HG03045 (cell line): Measurements from ENCODE around the gene VTCN1.

ENCODE experiments used
- ATAC-seq: cut with Tn5 transposase; IDR thresholded peaks from one replicate; pipeline ENCODE4 v1.9.1; 2021; ENCODE audit warnings: mild to moderate bottlenecking, moderate library complexity; ENCODE audit not compliant: unreplicated experiment

The VTCN1 gene

DNA sequence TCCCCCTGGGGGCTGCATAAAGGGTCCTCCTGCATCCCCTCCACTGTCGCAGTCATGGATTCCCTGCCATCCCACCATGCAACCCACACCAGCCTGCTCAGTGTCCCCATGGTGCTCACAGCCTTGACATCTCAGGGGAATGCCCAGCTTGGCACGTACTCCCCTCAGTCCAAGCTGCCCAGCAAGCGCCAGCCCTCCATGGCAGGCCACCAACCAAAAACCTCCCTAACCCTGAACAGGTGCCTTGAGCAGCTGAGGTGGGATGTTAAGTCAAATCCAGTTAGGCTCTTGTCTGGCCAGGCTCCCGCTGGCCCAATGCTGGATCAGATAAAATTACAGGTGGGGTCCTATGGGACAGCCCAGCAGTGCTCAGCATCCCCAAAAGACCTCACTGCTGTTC lies 341 bp downstream of the VTCN1 start:
- no peak for ATAC-seq

DNA sequence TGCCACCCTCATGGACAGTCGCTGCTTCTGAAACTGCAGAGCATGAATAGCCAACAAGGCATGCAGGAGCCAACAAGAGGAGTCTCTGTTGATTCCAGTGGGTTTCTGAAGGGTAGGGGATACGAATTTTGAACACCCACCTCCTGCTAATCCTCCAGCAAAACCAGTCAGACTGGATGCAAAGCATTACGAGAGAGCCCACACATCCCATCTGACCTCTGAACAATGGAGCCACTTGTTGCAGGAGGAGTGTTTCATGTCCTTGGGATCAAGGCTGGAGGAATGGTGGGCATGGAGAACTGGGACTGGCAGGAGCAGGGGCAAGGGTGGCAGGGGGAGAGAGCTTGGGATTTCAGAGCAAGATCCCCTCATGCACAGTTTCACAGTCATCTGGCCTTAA lies 1.6 kb downstream of the VTCN1 start:
- no peak for ATAC-seq

DNA sequence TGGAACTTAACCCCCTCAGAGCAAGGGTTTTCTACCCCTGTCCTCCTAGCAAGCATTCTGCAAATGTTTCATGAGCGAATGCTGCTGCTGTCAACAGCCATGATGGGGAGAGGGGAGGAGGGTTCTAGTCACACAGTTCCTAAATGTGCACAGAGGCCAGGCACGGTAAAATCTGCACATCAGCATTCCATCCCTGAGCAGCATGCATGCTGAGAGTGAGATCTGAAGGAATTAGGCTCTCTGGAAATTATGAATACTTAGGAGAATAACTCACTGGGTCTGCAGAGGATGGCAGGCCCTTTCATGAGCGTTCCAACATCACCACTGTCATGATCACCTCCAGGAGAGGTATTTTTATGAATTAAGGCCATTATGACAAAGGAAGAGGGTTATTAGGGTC lies 2.1 kb downstream of the VTCN1 start:
- ATAC-seq, result no peak

DNA sequence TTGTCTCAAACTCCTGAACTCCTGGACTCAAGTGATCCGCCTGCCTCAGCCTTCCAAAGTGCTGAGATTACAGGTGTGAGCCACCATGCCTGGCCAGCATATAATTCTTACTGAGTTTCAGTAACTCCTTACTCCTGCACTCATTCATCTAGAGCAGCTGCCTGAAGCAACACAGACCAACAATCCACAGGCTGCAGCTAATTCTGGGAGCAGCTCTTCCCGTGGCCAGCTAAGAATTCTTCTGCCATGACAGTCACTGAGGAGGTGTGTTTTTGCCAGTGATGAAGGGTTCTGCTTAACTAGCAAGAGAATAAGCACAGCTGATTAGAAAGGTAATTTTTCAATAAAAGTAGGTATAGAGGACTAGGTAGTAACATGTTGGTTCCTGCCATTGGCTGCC lies 5.4 kb downstream of the VTCN1 start:
- ATAC-seq, result no peak

DNA sequence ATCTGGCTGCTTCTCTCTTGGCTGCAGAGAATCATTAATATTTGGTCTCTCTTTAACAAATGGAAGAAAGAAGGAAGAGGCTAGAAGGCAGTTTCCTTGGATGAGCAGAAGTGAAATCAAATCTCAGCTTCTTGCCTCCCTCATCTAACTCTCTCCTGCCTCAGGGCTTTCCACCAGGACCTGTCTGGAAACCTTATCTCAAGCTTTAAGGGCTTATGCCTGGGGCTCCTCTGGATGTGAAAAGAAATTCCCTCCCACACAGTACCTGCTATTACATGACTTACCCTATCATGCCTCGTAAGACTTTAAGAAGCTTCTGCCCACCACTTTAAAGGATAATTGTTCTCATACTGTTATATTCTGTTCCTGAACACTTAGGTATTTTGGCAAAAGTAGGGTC lies 8.9 kb downstream of the VTCN1 start:
- no peak for ATAC-seq

DNA sequence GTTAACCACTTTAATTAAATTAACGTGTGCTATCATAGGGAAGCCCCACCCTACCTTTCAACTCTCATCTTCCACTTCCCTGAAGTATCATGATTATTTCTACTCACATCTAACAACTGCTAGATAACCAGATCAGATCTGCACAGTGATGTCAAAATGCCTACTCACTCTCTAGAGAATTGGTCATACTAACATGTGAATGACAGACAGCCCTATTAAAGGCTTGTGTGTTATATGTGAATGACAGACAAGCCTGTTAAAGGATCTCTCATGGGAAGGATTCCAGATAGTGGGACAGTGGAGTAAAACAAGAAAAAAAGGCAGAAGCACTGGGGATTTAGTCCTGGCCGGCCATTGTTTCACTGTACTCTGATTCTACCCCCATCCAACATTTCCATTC lies 12.6 kb downstream of the VTCN1 start:
- no peak for ATAC-seq

DNA sequence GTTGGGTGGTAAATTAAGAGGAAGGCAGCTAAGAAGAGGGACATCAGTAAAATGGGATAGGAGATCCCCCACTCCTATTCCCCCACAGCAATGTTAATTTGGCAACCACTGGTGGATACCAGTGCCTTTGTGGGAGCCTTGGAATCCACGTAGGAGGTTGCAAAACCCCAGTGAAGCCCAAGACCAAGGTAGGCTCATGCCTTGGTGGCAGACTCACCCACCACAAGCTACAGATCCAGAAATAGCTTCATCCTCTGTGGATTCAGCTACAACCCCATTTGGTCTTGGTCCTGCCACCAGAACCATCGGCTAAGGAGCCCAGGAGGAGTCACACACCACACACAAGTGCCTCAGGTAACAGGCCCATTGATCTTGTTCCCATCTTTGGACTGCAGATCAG lies 21.0 kb downstream of the VTCN1 start:
- no peak for ATAC-seq

DNA sequence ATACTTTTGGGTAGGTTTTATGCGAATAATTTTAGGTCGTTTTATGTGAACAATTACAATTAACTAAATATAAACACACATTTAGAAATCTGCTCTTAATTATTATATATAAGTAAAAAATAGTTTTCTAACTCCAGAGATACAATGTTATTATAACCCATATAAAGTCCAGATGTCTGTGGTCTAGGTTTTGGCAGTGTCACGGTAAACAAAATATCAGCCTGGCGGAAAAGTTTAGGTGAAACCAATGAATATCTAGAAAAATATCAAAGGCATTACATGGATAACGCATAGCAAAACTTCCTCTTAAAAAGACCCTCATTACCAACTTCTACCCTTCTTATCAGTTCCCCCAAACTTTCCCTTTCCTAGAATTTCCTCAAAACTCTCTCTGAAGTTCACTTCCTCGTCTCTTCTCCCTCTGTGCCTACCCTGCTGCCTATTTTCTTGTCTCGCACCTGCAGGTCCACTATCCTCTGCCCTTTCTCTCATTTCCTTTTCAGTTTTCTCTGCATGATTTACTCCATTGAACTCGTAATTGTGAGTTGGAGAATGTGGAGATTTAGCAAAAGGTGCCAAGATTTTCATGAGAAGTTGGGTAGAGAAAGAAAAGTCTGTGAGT lies 21.8 kb downstream of the VTCN1 start:
- ATAC-seq, result no peak

DNA sequence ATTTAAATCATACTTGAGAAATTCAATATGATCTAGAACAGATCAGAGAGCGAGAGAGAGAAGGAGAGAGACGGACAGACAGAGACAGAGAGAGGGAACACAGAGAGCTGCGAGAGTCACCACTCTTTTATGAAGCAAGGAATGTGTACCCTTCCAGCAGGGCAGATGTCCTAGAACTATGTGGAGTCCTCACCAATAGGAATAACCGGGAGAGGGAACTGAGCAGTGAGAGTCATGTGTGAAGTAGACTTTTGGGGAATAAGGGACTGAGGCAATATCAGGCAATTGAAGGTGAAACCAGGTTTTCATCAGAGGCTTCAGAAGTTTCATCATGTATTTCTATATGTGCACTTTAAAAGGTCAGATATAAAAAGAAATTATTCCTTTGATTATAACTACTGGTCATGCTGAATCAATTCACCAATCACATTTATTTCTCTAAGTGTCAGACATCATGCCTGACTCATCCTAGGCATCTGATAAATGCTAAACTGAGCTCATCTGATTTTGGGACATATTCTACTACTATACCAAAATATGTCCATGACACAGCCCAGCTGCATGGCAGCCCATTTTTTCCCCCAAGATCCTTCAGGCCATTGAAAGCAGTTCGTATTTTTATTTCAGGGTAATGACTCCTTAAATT lies 22.4 kb downstream of the VTCN1 start:
- no peak for ATAC-seq

DNA sequence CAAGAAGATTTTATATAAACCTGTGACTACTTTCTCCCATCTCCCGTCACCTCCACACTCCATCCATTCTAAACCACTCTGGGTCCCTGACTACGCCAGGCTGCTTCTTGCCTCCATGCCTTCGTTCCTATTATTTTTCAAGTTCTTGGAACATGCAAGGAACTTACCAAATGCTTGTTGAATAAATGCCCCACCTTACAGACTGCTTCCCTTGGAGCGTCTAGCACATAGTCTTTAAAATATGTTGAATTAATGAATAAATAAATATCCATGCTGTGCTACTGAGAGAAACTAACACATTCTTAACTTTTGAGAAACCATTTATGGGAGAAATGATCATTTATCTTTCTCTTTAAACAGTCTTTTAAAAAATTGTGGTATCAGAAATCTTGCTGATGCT lies 27.6 kb downstream of the VTCN1 start:
- ATAC-seq, result no peak

DNA sequence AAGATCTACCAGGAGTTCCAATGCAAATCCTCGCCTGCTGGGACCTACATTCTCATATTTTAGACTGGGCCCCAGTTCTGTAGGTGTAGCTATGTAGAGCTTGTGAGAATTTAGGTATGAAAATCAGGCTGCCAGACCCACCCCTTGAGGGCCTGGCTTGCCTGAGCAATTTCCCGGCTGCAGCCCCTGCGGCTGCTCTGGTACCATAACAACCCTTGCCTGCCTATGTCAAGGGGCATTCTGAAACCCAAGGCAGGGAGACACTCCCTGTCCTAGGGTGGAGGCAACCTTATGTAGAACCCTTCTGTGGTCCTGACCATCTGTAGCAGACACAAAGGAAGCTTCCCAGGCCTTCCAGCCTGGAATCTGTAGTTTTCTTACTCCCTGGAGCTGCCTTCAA lies 28.4 kb downstream of the VTCN1 start:
- ATAC-seq, result no peak

DNA sequence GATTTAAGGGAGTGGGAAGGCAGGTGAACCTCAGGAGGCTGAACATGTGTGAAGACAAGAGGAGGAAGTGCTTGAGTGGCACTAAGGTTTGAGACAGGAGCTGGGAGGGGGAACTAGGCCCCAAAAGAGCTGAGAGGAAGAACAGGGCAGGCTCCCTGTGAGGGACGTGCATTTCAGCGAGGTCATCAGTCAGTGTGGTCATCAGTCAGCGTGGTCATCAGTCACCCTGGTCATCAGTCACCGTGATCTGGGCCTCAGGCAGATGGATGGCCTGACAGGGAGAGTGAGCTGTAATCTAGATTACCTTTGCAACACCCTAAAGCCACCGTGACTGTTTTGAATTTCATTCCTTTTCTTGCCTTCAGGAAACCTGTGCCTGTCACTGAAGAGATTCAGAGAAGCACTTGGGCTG lies 29.1 kb downstream of the VTCN1 start:
- no peak for ATAC-seq

DNA sequence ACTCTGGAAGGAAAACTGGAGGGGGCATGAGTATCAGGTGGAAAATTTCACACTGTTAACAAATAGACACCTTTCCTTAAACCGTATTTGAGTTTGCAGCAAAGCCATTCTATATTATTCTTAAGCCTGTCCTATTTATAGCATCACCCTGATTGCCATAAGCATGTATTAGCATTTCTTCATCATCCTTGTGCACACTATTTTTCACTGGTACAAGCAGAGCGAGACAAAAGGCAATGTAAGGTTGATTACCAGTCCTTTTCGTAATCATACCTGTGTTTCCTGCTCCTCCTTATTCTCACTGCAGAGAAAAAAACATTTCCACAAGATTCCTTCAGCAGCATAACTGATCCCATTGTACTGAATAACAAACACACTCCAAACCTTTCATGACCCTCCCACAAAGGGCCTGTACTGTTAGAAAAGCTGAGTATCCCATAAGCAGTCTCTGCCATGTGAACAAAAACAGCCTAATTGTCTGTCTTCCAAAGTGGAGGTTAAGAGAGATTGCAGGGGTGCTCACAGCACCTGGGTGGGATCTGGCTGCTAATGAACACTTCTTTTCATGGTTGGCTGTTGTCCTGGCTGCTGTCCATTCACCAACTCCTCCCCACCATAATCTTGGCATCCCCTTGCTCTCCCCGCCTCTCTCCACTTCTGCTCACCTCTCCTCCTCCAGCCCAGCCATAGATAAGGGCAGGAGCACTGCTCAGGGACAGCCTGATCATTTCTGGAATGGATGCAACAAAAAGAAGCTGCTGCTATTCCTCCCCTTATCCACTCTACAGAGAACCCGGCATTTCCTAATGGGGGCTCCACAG lies 30.4 kb downstream of the VTCN1 start:
- no peak for ATAC-seq

DNA sequence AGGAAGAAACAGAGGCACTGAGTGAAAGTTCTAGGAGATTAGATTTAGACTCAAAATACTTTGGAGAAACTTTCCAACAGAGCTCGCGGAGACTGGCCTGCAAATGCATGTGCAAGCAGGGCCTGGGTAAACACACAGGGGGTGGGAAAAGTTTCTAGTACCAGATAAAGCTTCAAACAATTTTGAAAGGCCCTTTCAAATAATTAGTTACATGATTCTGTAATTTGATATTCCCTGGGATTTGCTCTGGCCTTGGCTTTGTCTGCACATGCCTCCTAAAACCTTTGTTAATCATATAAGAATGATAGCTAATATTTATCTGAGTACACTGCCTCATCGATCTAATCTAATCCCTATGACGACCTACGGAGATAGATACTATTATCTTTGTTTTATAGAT lies 31.3 kb downstream of the VTCN1 start:
- ATAC-seq, result no peak

DNA sequence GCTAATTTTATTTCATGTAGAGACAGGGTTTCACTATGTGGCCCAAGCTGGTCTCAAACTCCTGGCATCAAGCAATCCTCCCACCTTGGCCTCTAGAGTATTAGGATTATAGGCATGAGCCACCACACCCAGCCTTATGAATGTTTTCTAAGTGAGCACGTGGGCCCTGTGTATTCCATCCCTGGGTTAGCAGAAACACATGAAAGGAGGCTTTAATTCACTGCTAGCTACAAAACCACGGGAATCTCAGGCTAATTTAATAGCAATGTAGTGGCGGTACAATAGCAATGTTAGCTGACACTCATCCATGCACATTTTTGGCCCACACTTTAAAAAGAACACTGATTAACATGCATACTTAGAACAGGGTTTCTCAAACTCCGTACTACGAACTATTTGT lies 32.0 kb downstream of the VTCN1 start:
- ATAC-seq, result no peak

DNA sequence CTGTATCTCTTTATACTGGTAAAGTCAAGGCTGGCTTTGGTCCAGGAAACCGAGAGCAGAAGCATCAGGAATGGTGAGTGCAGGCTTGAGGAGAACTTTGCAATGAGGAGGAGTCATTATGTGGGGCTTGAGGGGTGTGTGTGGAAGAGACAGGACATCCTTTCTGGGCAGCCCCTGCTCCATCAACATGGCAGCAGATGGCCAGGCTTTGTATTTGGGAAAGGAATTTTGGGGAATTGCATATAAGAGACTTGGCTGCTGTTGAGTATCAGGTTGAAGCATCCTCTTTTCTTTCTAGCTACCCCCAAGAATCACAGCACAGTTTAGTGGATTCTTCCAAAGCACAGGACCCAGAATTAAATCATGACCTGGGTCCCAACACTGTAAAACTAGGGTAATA lies 33.4 kb downstream of the VTCN1 start:
- ATAC-seq, result no peak

DNA sequence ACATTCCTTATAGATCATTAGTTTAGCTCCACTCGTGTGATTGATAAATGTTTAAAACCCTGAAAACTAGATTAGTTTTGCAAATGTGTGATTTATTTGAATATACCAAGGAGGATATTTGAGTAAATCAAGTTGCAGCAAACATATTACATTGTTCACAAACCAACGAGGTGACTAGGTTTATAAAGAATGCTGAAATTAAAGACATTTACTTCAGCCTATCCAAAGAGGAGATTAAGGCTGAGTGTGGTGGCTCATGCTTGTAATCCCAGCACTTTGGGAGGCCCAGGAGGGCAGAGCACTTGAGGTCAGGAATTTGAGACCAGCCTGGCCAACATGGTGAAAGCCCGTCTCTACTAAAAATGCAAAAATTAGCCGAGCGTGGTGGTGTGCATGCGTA lies 34.1 kb downstream of the VTCN1 start:
- no peak for ATAC-seq

DNA sequence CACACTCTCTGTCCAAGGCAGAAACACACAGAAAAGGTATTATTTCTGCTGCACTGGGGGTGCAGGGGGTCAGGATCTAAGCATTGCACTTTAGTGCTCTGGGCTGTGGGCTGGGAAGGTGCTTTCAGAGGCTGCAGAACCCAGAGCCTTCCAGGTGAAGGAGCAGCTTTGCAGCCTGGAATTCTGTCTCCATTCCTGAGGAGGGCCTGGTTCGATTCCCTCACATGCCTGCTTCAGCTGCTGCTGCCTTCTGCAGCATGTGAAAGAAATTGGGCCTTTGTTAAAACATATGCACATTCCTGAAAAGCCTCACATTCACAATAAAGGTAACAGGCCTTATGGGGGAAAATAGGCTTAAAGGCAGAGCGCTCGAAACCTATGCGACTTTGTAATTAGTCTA lies 35.9 kb downstream of the VTCN1 start:
- no peak for ATAC-seq

DNA sequence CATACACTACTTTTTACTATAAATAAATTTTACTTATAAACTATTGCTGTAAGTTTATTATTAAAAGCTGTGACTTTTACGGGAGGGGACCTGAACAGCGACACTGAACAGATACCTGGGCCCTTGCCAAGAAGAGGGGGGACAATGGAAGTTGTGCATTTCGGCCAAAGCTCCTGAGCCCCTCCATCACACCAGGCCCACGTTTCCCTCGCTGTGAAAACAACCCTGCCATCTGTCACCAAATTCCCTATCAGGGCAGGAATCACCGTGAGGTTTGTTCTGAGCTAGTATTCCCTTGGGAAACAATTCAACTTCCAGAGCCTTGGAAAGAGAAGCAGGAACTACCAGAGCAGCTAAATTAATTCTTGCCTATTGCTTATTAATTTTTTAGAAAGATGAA lies 37.0 kb downstream of the VTCN1 start:
- ATAC-seq, result no peak

DNA sequence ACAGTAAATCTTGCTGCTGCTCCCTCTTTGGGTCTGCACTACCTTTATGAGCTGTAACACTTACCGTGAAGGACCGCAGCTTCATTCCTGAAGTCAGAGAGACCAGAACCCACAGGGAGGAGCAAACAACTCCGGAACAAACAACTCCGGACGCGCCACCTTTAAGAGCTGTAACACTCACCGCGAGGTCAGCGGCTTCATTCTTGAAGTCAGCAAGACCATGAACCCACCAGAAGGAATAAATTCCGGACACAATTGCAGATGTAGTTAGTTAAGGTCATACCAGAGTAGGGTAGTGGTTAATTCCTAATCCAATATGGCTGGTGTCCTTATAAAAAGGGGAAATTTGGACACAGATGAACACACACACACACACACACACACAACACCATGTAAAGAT lies 37.7 kb downstream of the VTCN1 start:
- no peak for ATAC-seq

DNA sequence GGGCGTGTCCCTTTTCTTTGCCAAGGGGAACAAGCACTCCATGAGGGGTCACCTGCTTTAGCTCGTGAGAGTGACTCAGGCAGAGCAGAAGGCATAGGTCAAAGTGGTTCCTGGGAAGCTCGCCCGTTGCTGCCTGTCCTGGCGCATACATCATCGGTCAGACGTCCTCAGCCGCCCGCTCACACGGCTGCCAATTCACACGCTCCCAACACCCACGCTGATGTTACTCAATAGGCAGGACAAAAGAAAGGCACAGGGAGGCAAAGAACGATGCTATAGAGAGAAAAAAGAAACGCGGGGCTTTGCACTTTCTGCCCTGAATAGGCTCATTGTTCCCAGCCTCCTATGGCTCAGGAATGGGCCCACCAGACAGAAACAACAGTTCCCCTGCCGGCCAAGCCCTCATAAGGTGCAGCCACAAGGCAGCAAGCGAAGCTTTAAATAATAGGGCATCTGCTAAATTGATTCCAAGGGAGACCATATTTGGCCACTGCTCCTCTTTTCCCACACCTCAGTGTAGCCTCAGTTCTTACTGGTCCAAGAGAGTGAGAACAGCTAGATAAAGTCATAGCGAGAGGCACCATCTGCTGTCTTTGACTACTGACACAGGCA lies 38.7 kb downstream of the VTCN1 start:
- ATAC-seq, result no peak
